Lower lobe of right lung (tissue), 2 donors: ENCODE data around the gene RPP14. TPM values are rescaled to one million over a fixed set of nuclear protein-coding genes. Genes with fewer than 3 reads are reported as not detected.
"Not testable (repeated sequence)": the region's sequence is repeated elsewhere in the genome, so short reads cannot be mapped to it uniquely, and the experiment has no call there.

Source experiments
- ATAC-seq, 2 donors: fragments of 200-7000 bp; cut with Tn5 transposase; one replicate each; pipeline ENCODE4 v1.9.1; 2020 to 2022; ENCODE audit warnings: mild to moderate bottlenecking in 2 of 2, moderate library complexity in 2 of 2
- DNase-seq: peaks from one replicate; pipeline ENCODE4 v3.0.0-alpha.2; 2020
- H3K27ac ChIP-seq: fragments of 200-600 bp; one replicate; pipeline ENCODE4 v1.8.0; 2022
- H3K27me3 ChIP-seq: fragments of 200-600 bp; one replicate; pipeline ENCODE4 v1.8.0; 2022; ENCODE audit warnings: low read depth
- H3K36me3 ChIP-seq: fragments of 200-600 bp; one replicate; pipeline ENCODE4 v1.8.0; 2022; ENCODE audit warnings: mild to moderate bottlenecking
- H3K4me1 ChIP-seq: fragments of 200-600 bp; one replicate; pipeline ENCODE4 v1.8.0; 2022
- H3K4me3 ChIP-seq: fragments of 200-600 bp; one replicate; pipeline ENCODE4 v1.8.0; 2022; ENCODE audit warnings: mild to moderate bottlenecking
- H3K9me3 ChIP-seq: fragments of 200-600 bp; one replicate; pipeline ENCODE4 v1.8.0; 2022
- intact Hi-C: fragments of 100-400 bp; cut with DNase I; formaldehyde crosslinking; loops from one replicate; pipeline ENCODE4 v1.11.0; 2022
- total RNA-seq: library from RNA; stranded (reverse); fragmentation: NEBNext Ultra II Directional; extraction: Animal tissue kit (Norgen Biotek cat#: 25700); gene quantifications from one replicate; pipeline ENCODE4 v1.2.1, GENCODE V29; 2021
- TF ChIP-seq, protein P1 (sequence below): fragments of 200-600 bp; IDR thresholded peaks from one replicate; pipeline ENCODE4 v1.8.0; 2022; ENCODE audit warnings: antibody characterized with exemption, mild to moderate bottlenecking
- donor health status: DM: no; HTN: yes; CAD: no; lungs with severe emphysema.

Gene RPP14
- total RNA-seq, 1 donor from 2014 or later = 11.4 TPM

DNA sequence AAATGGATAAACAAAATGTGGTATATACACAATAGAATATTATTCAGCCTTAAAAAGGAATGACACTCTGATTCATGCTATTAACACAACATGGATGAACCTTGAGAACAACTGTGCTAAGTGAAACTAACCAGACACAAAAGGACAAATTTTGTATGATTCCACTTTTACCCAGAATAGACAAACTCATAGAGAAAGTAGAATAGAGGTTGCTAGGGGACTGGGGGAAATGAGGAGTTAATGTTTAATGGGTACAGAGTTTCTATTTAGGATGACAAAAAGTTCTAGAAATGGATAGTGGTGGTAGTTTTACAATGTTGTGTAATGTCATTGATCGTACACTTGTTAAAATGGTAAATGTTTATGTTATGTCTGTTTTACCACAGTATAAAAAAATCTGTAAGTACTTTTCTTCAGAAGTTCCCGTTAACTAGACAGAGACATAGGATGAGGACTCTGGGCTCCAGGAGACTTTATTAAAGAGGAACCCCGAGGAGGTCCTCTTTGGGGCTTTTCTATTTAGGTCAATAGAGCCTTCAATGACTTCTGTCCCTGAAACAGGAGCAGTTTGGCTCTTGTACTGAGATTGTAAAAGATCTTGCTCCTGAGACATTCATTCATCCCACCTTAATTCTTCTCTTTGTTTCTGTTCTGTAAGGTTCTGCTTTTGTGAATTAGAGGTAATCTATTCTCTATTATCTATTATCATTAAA lies 43.9 kb upstream of the RPP14 start:
- Histone ChIP-seq H3K36me3 (peaks cover 33% of the 10 kb centered on the region), H3K27ac (no peak overlapping the region), H3K4me3 (no peak overlapping the region), H3K9me3 (no peaks in the 10 kb centered on the region), H3K4me1 (no peaks in the 10 kb centered on the region), H3K27me3 (no peaks in the 10 kb centered on the region)
- ATAC-seq = no peak
- TF ChIP-seq, protein P1, sequence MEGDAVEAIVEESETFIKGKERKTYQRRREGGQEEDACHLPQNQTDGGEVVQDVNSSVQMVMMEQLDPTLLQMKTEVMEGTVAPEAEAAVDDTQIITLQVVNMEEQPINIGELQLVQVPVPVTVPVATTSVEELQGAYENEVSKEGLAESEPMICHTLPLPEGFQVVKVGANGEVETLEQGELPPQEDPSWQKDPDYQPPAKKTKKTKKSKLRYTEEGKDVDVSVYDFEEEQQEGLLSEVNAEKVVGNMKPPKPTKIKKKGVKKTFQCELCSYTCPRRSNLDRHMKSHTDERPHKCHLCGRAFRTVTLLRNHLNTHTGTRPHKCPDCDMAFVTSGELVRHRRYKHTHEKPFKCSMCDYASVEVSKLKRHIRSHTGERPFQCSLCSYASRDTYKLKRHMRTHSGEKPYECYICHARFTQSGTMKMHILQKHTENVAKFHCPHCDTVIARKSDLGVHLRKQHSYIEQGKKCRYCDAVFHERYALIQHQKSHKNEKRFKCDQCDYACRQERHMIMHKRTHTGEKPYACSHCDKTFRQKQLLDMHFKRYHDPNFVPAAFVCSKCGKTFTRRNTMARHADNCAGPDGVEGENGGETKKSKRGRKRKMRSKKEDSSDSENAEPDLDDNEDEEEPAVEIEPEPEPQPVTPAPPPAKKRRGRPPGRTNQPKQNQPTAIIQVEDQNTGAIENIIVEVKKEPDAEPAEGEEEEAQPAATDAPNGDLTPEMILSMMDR = no peak
- DNase-seq = no peak
- intact Hi-C loops = no loop called here

DNA sequence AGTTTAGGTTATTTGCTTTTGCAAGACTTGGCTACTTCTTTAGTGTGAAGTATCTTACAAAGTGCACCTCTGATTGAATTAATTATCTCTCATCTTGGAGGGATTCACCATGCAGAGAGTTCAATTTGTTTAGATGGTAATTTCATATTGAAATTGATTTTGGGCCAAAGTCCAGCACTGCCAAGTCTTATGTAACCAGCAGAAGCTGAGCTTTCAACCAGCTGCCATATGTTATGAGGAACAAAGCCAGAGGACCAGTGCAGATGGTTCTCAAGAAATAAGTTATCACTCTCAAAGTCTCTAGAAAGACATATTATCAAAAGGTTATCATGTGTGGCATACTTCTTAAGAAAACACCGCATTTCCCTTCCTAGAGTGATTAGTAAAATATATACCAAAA lies 39.5 kb upstream of the RPP14 start:
- Histone ChIP-seq H3K36me3 (peaks cover 32% of the 10 kb centered on the region), H3K4me1 (no peaks in the 10 kb centered on the region), H3K9me3 (no peaks in the 10 kb centered on the region), H3K4me3 (no peak overlapping the region), H3K27me3 (no peaks in the 10 kb centered on the region), H3K27ac (no peak overlapping the region)
- ATAC-seq = no peak
- DNase-seq = no peak
- intact Hi-C loops = no loop called here
- TF ChIP-seq, protein P1 = no peak

DNA sequence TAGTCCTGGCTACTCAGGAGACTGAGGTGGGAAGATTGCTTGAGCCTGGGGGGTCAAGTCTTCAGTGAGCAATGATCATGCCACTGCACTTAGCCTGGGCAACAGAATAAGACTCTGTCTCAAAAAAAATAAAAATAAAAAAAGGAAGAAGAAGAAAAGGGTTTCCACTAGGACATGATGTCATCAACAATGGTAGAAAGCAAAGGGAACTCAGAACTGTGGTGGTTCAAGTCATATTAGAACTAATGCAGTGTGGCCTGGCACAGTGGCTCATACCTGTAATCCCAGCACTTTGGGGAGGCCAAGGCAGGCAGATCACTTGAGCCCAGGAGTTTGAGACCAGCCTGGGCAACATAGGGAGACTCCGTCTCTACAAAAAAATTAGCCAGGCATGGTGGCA lies 38.5 kb upstream of the RPP14 start:
- H3K9me3 ChIP-seq, ATAC-seq, H3K4me1 ChIP-seq, H3K27ac ChIP-seq, H3K4me3 ChIP-seq, H3K27me3 ChIP-seq, intact Hi-C loops, DNase-seq: not testable (repeated sequence)
- H3K36me3 ChIP-seq = peaks cover 32% of the 10 kb centered on the region

DNA sequence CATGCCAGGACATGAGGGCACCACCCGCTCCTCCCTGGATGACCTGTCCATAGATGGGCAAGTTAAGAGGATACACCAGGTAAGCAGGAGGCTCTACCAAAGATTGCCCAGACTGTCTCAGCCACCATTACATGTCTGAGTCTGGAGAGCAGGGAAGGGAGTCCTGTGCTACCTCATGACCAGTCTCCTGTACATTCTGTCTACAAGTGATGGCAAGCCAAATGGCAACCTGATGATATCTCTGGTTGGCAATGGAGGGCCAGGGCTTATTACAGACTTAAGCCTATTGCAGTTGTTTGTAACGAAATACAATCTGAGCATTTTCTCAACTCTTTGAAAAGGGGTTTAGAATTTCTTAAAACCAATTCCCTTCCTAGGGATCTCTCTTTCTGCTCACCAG lies 36.7 kb upstream of the RPP14 start:
- DNase-seq (no peak), ATAC-seq (no peak)
- H3K9me3 ChIP-seq = no peaks in the 10 kb centered on the region
- no peaks in the 10 kb centered on the region for H3K27me3 ChIP-seq
- peaks cover 34% of the 10 kb centered on the region for H3K36me3 ChIP-seq
- intact Hi-C loops = no loop called here
- H3K27ac ChIP-seq = no peak overlapping the region
- H3K4me3 ChIP-seq = no peak overlapping the region
- TF ChIP-seq, protein P1 = no peak
- peaks cover 7% of the 10 kb centered on the region for H3K4me1 ChIP-seq

DNA sequence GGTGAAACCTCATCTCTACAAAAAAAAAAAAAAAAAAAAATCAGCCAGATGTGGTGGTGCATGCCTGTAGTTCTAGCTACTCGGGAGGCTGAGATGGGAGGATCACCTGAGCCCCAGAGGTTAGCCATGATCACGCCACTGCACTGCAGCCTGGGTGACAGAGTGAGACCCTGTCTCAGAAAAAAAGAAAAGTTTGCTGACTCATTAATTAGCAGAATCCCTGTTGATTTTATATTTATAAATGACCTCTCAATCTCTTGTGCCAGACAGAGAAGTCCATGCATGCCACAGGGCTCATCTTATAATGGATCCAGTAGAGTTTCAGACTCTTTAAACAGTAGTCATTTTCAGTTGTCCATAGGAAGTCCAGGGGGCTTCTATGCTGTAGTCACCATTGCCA lies 35.6 kb upstream of the RPP14 start:
- H3K4me3 ChIP-seq = no peak overlapping the region
- peaks cover 7% of the 10 kb centered on the region for H3K4me1 ChIP-seq
- DNase-seq (no peak), ATAC-seq (no peak)
- H3K9me3 ChIP-seq = no peaks in the 10 kb centered on the region
- TF ChIP-seq, protein P1 = no peak
- H3K27me3 ChIP-seq = no peaks in the 10 kb centered on the region
- intact Hi-C loops = no loop called here
- H3K27ac ChIP-seq = no peak overlapping the region
- H3K36me3 ChIP-seq = peaks cover 42% of the 10 kb centered on the region

DNA sequence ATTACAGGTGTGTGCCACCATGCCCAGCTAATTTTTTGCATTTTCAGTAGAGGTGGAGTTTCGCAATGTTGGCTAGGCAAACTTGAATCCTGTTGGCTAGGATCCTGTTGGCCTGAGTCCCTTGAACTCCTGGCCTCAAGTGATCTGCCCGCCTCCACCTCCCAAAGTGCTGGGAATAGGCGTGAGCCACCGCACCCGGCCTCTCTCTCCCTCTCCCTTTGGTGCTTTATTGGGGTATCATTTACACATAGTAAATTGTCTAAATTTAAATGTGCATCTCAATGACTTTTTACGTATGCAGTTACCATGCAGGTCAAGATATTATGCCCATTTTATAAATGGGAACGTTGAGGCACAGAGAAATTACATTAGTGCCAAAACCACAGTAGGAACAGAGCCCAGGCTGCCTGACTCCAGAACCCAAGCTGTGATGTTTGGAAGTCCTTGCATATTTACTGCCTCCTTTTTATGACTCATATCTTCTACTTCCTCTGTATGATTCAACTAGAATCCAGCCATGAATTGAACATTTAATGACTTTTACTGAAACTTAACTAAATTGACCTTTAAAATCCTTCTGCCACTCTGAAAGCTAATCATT lies 34.0 kb upstream of the RPP14 start:
- DNase-seq (no peak), ATAC-seq (peak in 1 of 2 donors; percentile 54)
- H3K36me3 ChIP-seq = peaks cover 45% of the 10 kb centered on the region
- H3K27me3 ChIP-seq = no peaks in the 10 kb centered on the region
- peaks cover 7% of the 10 kb centered on the region for H3K4me1 ChIP-seq
- intact Hi-C loops = no loop called here
- H3K9me3 ChIP-seq = no peaks in the 10 kb centered on the region
- no peak overlapping the region for H3K4me3 ChIP-seq
- H3K27ac ChIP-seq = no peak overlapping the region
- TF ChIP-seq, protein P1 = no peak
